ENCODE measurements around the gene C11orf21.

The C11orf21 gene

GRCh38 chr11:2307501-2308331, 6.0 kb upstream of the C11orf21 start:
- DNase-seq, result no peak

GRCh38 chr11:2306877-2307500, 5.3 kb upstream of the C11orf21 start:
- no peak for DNase-seq

- no peak for DNase-seq
Observed at GRCh38 chr11:2306452-2306823, 4.7 kb upstream of the C11orf21 start.

- peak in 1 of 2 donors; percentile 18 for DNase-seq
Observed at GRCh38 chr11:2305788-2306451, 4.2 kb upstream of the C11orf21 start.

- DNase-seq, result peak; percentile 88 to 89
Observed at GRCh38 chr11:2305140-2305778, 3.5 kb upstream of the C11orf21 start.

- DNase-seq, result no peak
Observed at GRCh38 chr11:2304506-2305139, 2.9 kb upstream of the C11orf21 start.

GRCh38 chr11:2303627-2304505, 2.1 kb upstream of the C11orf21 start:
- DNase-seq, result no peak

GRCh38 chr11:2302896-2303626, 1.3 kb upstream of the C11orf21 start:
- DNase-seq, result no peak

GRCh38 chr11:2302306-2302895, 683 bp upstream of the C11orf21 start:
- no peak for DNase-seq

- no peak for DNase-seq
Observed at GRCh38 chr11:2300936-2301630, 635 bp downstream of the C11orf21 start.

- DNase-seq, result no peak
Observed at GRCh38 chr11:2300290-2300935, 1.3 kb downstream of the C11orf21 start.

GRCh38 chr11:2299773-2300172, 1.9 kb downstream of the C11orf21 start:
- DNase-seq, result no peak

- no peak for DNase-seq
Observed at GRCh38 chr11:2298795-2299761, 2.6 kb downstream of the C11orf21 start.

GRCh38 chr11:2298131-2298794, 3.5 kb downstream of the C11orf21 start:
- no peak for DNase-seq

GRCh38 chr11:2297623-2298030, 4.1 kb downstream of the C11orf21 start:
- DNase-seq, result no peak

GRCh38 chr11:2296913-2297622, 4.7 kb downstream of the C11orf21 start:
- no peak for DNase-seq

Measured in stimulated activated CD4-positive, alpha-beta T cell treated with anti-CD3 and anti-CD28 coated beads, Interleukin-2, amount 100 ng/mL, for 48 hours (primary cell).